Measurements from ENCODE around the gene TRAF3.
A peak's percentile ranks its signal among the peaks of the same experiment; 100 is the strongest.
"Not testable (repeated sequence)": the region's sequence is repeated elsewhere in the genome, so short reads cannot be mapped to it uniquely, and the experiment has no call there.

Gene TRAF3

GRCh38 chr14:102752239-102752847, 24.9 kb upstream of the TRAF3 start:
- no peak for DNase-seq

GRCh38 chr14:102754370-102755262, 22.6 kb upstream of the TRAF3 start:
- no peak for DNase-seq

GRCh38 chr14:102757646-102758045, 19.6 kb upstream of the TRAF3 start:
- DNase-seq, result no peak

- no peak for DNase-seq
These were observed 19.2 kb upstream of the TRAF3 start for GRCh38 chr14:102758087-102758486.

- DNase-seq, result no peak
These were observed 17.6 kb upstream of the TRAF3 start for GRCh38 chr14:102759456-102760187.

- no peak for DNase-seq
These were observed 16.6 kb upstream of the TRAF3 start for GRCh38 chr14:102760496-102761193.

- no peak for DNase-seq
These were observed 16.0 kb upstream of the TRAF3 start for GRCh38 chr14:102761206-102761605.

- DNase-seq, result no peak
These were observed 13.0 kb upstream of the TRAF3 start for GRCh38 chr14:102764220-102764671.

- not testable (repeated sequence) for DNase-seq
These were observed 11.5 kb upstream of the TRAF3 start for GRCh38 chr14:102765770-102766169.

- DNase-seq, result no peak
These were observed 8.8 kb upstream of the TRAF3 start for GRCh38 chr14:102768223-102769048.

- DNase-seq, result no peak
These were observed 8.3 kb upstream of the TRAF3 start for GRCh38 chr14:102769049-102769327.

- no peak for DNase-seq
These were observed 6.8 kb upstream of the TRAF3 start for GRCh38 chr14:102770147-102771123.

- DNase-seq, result no peak
These were observed 6.1 kb upstream of the TRAF3 start for GRCh38 chr14:102771144-102771543.

GRCh38 chr14:102772781-102773570, 4.3 kb upstream of the TRAF3 start:
- DNase-seq, result no peak

GRCh38 chr14:102774391-102775153, 2.7 kb upstream of the TRAF3 start:
- peak; percentile 58 for DNase-seq

GRCh38 chr14:102775855-102776760, 1.1 kb upstream of the TRAF3 start:
- DNase-seq, result no peak

GRCh38 chr14:102777711-102778337, 575 bp downstream of the TRAF3 start:
- peak; percentile 25 for DNase-seq
